Liver (tissue), 2 donors: ENCODE data around the gene NTN5.

Experiments used
- JUND ChIP-seq, 2 donors: IDR thresholded peaks; 2 replicates each; pipeline ENCODE4 v1.6.1; 2016; ENCODE audit warnings: antibody characterized with exemption in 2 of 2
- MAX ChIP-seq: IDR thresholded peaks from 2 replicates; pipeline ENCODE4 v1.6.1; 2016; ENCODE audit warnings: antibody characterized with exemption
- RAD21 ChIP-seq, 2 donors: IDR thresholded peaks; 2 replicates each; pipeline ENCODE4 v1.6.1; 2016; ENCODE audit warnings: antibody characterized with exemption in 2 of 2, mild to moderate bottlenecking in 2 of 2
- donor health status: healthy.

- TF ChIP-seq RAD21 (IDR thresholded peaks at IDR 0.05): no peak
- no peak for TF ChIP-seq JUND (IDR thresholded peaks at IDR 0.05)
- TF ChIP-seq MAX: no peak
These were observed 28.5 kb downstream of the NTN5 start for GRCh38 chr19:48644355-48644754.
